Measurements from ENCODE around the gene DNAJC7. TPM values are rescaled to one million over a fixed set of nuclear protein-coding genes. Genes with fewer than 3 reads are reported as not detected.

DNAJC7 gene
- total RNA-seq, 1 experiment from 2014 or later: 147 TPM

DNA sequence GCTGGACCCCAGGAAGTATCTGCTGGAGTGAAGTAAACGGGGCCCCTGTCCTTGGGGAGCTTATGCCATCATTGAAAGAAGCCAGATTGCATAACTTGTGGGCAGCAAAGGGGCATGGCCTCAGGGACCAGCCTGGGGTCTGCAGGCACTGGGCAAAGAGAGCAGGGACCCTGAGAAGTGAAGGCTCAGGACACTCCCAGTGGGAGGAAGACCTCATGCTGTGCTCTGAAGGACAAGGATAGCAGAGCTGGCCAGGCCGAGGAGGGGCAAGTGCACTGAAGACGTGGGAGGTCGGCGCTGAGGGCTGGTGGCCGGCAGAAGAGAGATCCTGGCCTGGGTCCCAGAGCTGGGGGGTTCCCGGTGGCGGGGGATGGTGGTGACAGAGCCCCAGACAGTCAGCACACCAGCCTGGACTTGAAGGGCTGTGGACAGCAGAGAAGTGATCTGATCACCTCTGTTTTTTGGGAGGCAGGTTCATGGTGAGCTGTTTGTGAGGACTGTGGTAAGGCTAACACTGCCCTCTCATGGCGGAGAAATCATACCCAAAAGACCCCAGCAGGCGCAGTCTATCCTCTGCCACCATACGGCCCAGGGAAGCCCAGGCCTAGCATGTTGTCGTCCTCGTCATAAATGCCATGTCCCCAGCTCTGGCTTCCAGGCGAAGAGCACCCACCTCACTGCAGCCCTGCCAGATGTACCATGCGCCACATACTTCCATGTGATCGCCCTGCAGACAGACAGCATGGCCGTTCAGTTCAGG, 57.7 kb downstream of the DNAJC7 start:
- H3K36me3 ChIP-seq (ENCODE audit: control insufficient read depth, insufficient read depth, low read length): no peaks in the 10 kb centered on the region
- no peak overlapping the region for H3K4me3 Mint-ChIP-seq (ENCODE audit: unreplicated experiment)
- H3K27me3 ChIP-seq (replicated peaks; ENCODE audit: control insufficient read depth, insufficient read depth, low read length): no peaks in the 10 kb centered on the region
- CTCF ChIA-PET: interaction anchor here (0.7 to 1.9 kb wide), 22 partner anchors 11 to 264 kb away, joined by 3 to 36 read pairs (median 5); partner anchors contain the start of genes ACLY, DNAJC7, JUP and KLHL11
- no TSS peak for BruUV-seq (replicated peaks)
- TF ChIP-seq, protein P1, sequence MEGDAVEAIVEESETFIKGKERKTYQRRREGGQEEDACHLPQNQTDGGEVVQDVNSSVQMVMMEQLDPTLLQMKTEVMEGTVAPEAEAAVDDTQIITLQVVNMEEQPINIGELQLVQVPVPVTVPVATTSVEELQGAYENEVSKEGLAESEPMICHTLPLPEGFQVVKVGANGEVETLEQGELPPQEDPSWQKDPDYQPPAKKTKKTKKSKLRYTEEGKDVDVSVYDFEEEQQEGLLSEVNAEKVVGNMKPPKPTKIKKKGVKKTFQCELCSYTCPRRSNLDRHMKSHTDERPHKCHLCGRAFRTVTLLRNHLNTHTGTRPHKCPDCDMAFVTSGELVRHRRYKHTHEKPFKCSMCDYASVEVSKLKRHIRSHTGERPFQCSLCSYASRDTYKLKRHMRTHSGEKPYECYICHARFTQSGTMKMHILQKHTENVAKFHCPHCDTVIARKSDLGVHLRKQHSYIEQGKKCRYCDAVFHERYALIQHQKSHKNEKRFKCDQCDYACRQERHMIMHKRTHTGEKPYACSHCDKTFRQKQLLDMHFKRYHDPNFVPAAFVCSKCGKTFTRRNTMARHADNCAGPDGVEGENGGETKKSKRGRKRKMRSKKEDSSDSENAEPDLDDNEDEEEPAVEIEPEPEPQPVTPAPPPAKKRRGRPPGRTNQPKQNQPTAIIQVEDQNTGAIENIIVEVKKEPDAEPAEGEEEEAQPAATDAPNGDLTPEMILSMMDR (IDR thresholded peaks at IDR 0.05; ENCODE audit: insufficient read depth in 1 of 2, low read depth in 1 of 2, low read length in 1 of 2, severe bottlenecking in 1 of 2, unreplicated experiment in 1 of 2): peak; percentile 60 to 62
- POLR2A ChIA-PET: interaction anchor here (0.8 to 1.1 kb wide), 2 partner anchors 29 to 159 kb away, joined by 6 read pairs; partner anchors contain the start of gene ODAD4
- peak overlapping the region; percentile 37 for H3K27ac Mint-ChIP-seq (ENCODE audit: unreplicated experiment)
- H3K4me1 Mint-ChIP-seq (ENCODE audit: low read depth, unreplicated experiment): peaks cover 16% of the 10 kb centered on the region
- intact Hi-C loops (cut with micrococcal nuclease; ENCODE audit: unreplicated experiment): loop anchor here (1.0 to 5.0 kb wide), 3 partner anchors 29 to 221 kb away; partner anchors contain the start of gene ODAD4
- H3K36me3 Mint-ChIP-seq (ENCODE audit: insufficient read depth, unreplicated experiment): no peaks in the 10 kb centered on the region
- H3K9me3 Mint-ChIP-seq (ENCODE audit: unreplicated experiment): no peaks in the 10 kb centered on the region
- peaks cover 20% of the 10 kb centered on the region for H3K4me1 ChIP-seq
- DNase-seq: peak; percentile 68 to 69
- H3K4me3 ChIP-seq (ENCODE audit: low read depth, low read length): no peak overlapping the region
- no peaks in the 10 kb centered on the region for H3K27me3 Mint-ChIP-seq (ENCODE audit: insufficient read depth, unreplicated experiment)
- H3K9me3 ChIP-seq: no peaks in the 10 kb centered on the region

- H3K36me3 Mint-ChIP-seq (ENCODE audit: insufficient read depth, unreplicated experiment): no peaks in the 10 kb centered on the region
- H3K27ac Mint-ChIP-seq (ENCODE audit: unreplicated experiment): peak overlapping the region; percentile 37
- no peaks in the 10 kb centered on the region for H3K9me3 Mint-ChIP-seq (ENCODE audit: unreplicated experiment)
- Histone ChIP-seq H3K4me3 (ENCODE audit: low read depth, low read length) (no peak overlapping the region), H3K9me3 (no peaks in the 10 kb centered on the region), H3K36me3 (ENCODE audit: control insufficient read depth, insufficient read depth, low read length) (no peaks in the 10 kb centered on the region), H3K4me1 (peaks cover 20% of the 10 kb centered on the region), H3K27me3 (replicated peaks; ENCODE audit: control insufficient read depth, insufficient read depth, low read length) (no peaks in the 10 kb centered on the region)
- BruUV-seq (replicated peaks): no TSS peak
- H3K4me1 Mint-ChIP-seq (ENCODE audit: low read depth, unreplicated experiment): peaks cover 15% of the 10 kb centered on the region
- no peak overlapping the region for H3K4me3 Mint-ChIP-seq (ENCODE audit: unreplicated experiment)
- intact Hi-C loops (cut with micrococcal nuclease; ENCODE audit: unreplicated experiment): loop anchor here (1.0 to 5.0 kb wide), 3 partner anchors 29 to 221 kb away; partner anchors contain the start of gene ODAD4
- TF ChIP-seq, protein P1 (IDR thresholded peaks at IDR 0.05; ENCODE audit: insufficient read depth in 1 of 2, low read depth in 1 of 2, low read length in 1 of 2, severe bottlenecking in 1 of 2, unreplicated experiment in 1 of 2): no peak
- no peak for DNase-seq
- POLR2A ChIA-PET: interaction anchor here (0.8 to 1.1 kb wide), 2 partner anchors 29 to 158 kb away, joined by 6 read pairs; partner anchors contain the start of gene ODAD4
- CTCF ChIA-PET: interaction anchor here (0.7 to 1.9 kb wide), 19 partner anchors 10 to 221 kb away, joined by 3 to 36 read pairs (median 5); partner anchors contain the start of genes ACLY, DNAJC7, JUP and KLHL11
- H3K27me3 Mint-ChIP-seq (ENCODE audit: insufficient read depth, unreplicated experiment): no peaks in the 10 kb centered on the region
These were observed 58.3 kb downstream of the DNAJC7 start for GRCh38 chr17:41959030-41959335.

DNA sequence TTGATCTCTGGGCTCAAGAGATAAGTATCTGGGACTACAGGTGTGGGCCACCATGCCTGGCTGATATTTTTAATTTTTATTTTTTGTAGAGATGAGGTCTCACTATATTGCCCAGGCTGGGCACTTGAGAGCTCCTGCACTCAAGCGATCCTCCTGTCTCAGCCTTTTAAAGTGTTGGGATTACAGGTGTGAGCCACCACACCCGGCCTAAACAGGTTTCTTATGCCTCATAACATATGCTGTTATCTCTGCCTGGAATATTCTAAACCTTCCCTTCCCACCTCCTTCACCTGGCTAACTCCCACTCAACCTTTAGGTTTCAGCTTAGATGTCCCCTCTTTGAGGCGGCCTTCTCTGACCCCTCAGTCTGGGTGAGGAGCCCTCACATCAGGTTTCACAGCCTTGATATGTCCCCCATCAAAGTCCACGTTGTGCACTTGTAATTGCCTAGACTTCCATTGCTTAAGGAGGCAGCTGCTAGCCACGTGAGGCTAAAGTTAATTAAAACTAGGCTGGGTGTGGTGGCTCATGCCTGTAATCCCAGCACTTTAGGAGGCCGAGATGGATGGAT, 59.3 kb downstream of the DNAJC7 start:
- CTCF ChIA-PET: interaction anchor here (0.7 to 1.1 kb wide), 2 partner anchors 27 to 63 kb away, joined by 3 read pairs; partner anchors contain the start of gene ODAD4
- no peaks in the 10 kb centered on the region for H3K9me3 Mint-ChIP-seq (ENCODE audit: unreplicated experiment)

More for the DNA sequence above, 59.3 kb downstream of the DNAJC7 start:
- H3K4me1 ChIP-seq: peaks cover 20% of the 10 kb centered on the region
- Mint-ChIP-seq H3K27ac (ENCODE audit: unreplicated experiment) (no peak overlapping the region), H3K27me3 (ENCODE audit: insufficient read depth, unreplicated experiment) (no peaks in the 10 kb centered on the region), H3K4me1 (ENCODE audit: low read depth, unreplicated experiment) (peaks cover 15% of the 10 kb centered on the region), H3K36me3 (ENCODE audit: insufficient read depth, unreplicated experiment) (no peaks in the 10 kb centered on the region), H3K4me3 (ENCODE audit: unreplicated experiment) (no peak overlapping the region)
- no peaks in the 10 kb centered on the region for H3K27me3 ChIP-seq (replicated peaks; ENCODE audit: control insufficient read depth, insufficient read depth, low read length)
- TF ChIP-seq, protein P1 (IDR thresholded peaks at IDR 0.05; ENCODE audit: insufficient read depth in 1 of 2, low read depth in 1 of 2, low read length in 1 of 2, severe bottlenecking in 1 of 2, unreplicated experiment in 1 of 2): no peak
- BruUV-seq (replicated peaks): no TSS peak
- H3K9me3 ChIP-seq: no peaks in the 10 kb centered on the region
- no peak overlapping the region for H3K4me3 ChIP-seq (ENCODE audit: low read depth, low read length)
- DNase-seq: no peak
- intact Hi-C loops (cut with micrococcal nuclease; ENCODE audit: unreplicated experiment): loop anchor here (5.0 kb wide), 1 partner anchor 61 kb away; no protein-coding TSS in a partner anchor
- H3K36me3 ChIP-seq (ENCODE audit: control insufficient read depth, insufficient read depth, low read length): no peaks in the 10 kb centered on the region
- POLR2A ChIA-PET: interaction anchor here (0.6 kb wide), 1 partner anchor 28 kb away, joined by 3 read pairs; the partner anchor contains the start of gene ODAD4

All from Caco-2 (cell line).